Urinary bladder (tissue), 4 donors: ENCODE results near the gene MARCHF11. TPM values are rescaled to one million over a fixed set of nuclear protein-coding genes. Genes with fewer than 3 reads are reported as not detected.

Experiments used
- DNase-seq: peaks from one replicate; pipeline ENCODE4 v3.0.0-alpha.2; 2015; ENCODE audit errors: extremely low spot score
- H3K27ac ChIP-seq: one replicate; pipeline ENCODE4 v1.5.1; 2013; ENCODE audit warnings: low read depth, mild to moderate bottlenecking, moderate library complexity
- H3K36me3 ChIP-seq: one replicate; pipeline ENCODE4 v1.6.1; 2013; ENCODE audit warnings: mild to moderate bottlenecking, moderate library complexity; ENCODE audit not compliant: insufficient read depth
- H3K4me1 ChIP-seq: one replicate; pipeline ENCODE4 v1.6.1; 2013; ENCODE audit warnings: mild to moderate bottlenecking, moderate library complexity; ENCODE audit not compliant: insufficient read depth
- H3K4me3 ChIP-seq: one replicate; pipeline ENCODE4 v1.5.1; 2013; ENCODE audit warnings: low read depth, low read length
- WGBS: extraction: QIAGEN DNeasy Blood & Tissue Kit; methylation state at CpG from one replicate; pipeline ENCODE4 v1.1.7; 2013; 5-methylcytosine and 5-hydroxymethylcytosine counted together
- polyA plus RNA-seq: library from polyadenylated mRNA; stranded (reverse); fragments of 200-250 nt; gene quantifications from one replicate; pipeline ENCODE4 v1.2.3, GENCODE V29; 2013
- total RNA-seq: library from RNA; depleted of rRNA; stranded (reverse); fragments of >200 nt; gene quantifications from one replicate; pipeline ENCODE4 v1.2.3, GENCODE V29; 2014
- donor health status: healthy with polysubstance abuse.
- donor health status: healthy.

The MARCHF11 gene
- total and polyA plus RNA-seq, 2 donors: 0.06 to 0.26 TPM

- 69% methylated on average over 9 of the region's 9 CpGs for WGBS
Observed at GRCh38 chr5:16064135-16064893, 115.3 kb downstream of the MARCHF11 start.

GRCh38 chr5:16061163-16061562 lies 118.4 kb downstream of the MARCHF11 start:
- H3K4me1 ChIP-seq: no peaks in the 10 kb centered on the region
- H3K27ac ChIP-seq: no peak overlapping the region
- DNase-seq: no peak
- H3K36me3 ChIP-seq: no peaks in the 10 kb centered on the region
- WGBS: 75% methylated on average over 3 of the region's 3 CpGs
- H3K4me3 ChIP-seq: no peak overlapping the region

More at GRCh38 chr5:16064135-16064893, 115.3 kb downstream of the MARCHF11 start:
- Histone ChIP-seq H3K4me3 (no peak overlapping the region), H3K27ac (no peak overlapping the region), H3K36me3 (no peaks in the 10 kb centered on the region), H3K4me1 (no peaks in the 10 kb centered on the region)
- DNase-seq: no peak

- Histone ChIP-seq H3K27ac (no peak overlapping the region), H3K4me1 (no peaks in the 10 kb centered on the region), H3K36me3 (no peaks in the 10 kb centered on the region), H3K4me3 (no peak overlapping the region)
- DNase-seq: no peak
- 21% methylated on average over 1 of the region's 1 CpG for WGBS
Observed at GRCh38 chr5:16057277-16057676, 122.3 kb downstream of the MARCHF11 start.

GRCh38 chr5:16051246-16051755 lies 128.3 kb downstream of the MARCHF11 start:
- H3K36me3 ChIP-seq: no peaks in the 10 kb centered on the region
- H3K4me3 ChIP-seq: no peak overlapping the region
- WGBS: 74% methylated on average over 3 of the region's 3 CpGs
- H3K27ac ChIP-seq: no peak overlapping the region
- no peaks in the 10 kb centered on the region for H3K4me1 ChIP-seq
- no peak for DNase-seq

GRCh38 chr5:16050414-16050813 lies 129.2 kb downstream of the MARCHF11 start:
- DNase-seq: no peak
- WGBS: 77% methylated on average over 1 of the region's 1 CpG

GRCh38 chr5:16049761-16050160 lies 129.8 kb downstream of the MARCHF11 start:
- no peak for DNase-seq
- Histone ChIP-seq H3K36me3 (no peaks in the 10 kb centered on the region), H3K27ac (no peak overlapping the region), H3K4me3 (no peak overlapping the region), H3K4me1 (no peaks in the 10 kb centered on the region)
- 90% methylated on average over 1 of the region's 1 CpG for WGBS

More at GRCh38 chr5:16050414-16050813, 129.2 kb downstream of the MARCHF11 start:
- H3K4me1 ChIP-seq: no peaks in the 10 kb centered on the region
- no peak overlapping the region for H3K27ac ChIP-seq
- no peaks in the 10 kb centered on the region for H3K36me3 ChIP-seq
- no peak overlapping the region for H3K4me3 ChIP-seq

GRCh38 chr5:16048132-16048531 lies 131.5 kb downstream of the MARCHF11 start:
- DNase-seq: no peak
- no peak overlapping the region for H3K27ac ChIP-seq
- no peaks in the 10 kb centered on the region for H3K4me1 ChIP-seq
- no peaks in the 10 kb centered on the region for H3K36me3 ChIP-seq
- H3K4me3 ChIP-seq: no peak overlapping the region

GRCh38 chr5:16043349-16043965 lies 136.1 kb downstream of the MARCHF11 start:
- Histone ChIP-seq H3K36me3 (no peaks in the 10 kb centered on the region), H3K4me1 (no peaks in the 10 kb centered on the region), H3K27ac (no peak overlapping the region), H3K4me3 (no peak overlapping the region)
- 65% methylated on average over 5 of the region's 5 CpGs for WGBS
- DNase-seq: no peak

GRCh38 chr5:16037121-16037845 lies 142.3 kb downstream of the MARCHF11 start:
- Histone ChIP-seq H3K4me1 (no peaks in the 10 kb centered on the region), H3K36me3 (no peaks in the 10 kb centered on the region), H3K27ac (no peak overlapping the region), H3K4me3 (no peak overlapping the region)
- 71% methylated on average over 8 of the region's 8 CpGs for WGBS
- DNase-seq: no peak

GRCh38 chr5:16034319-16035001 lies 145.1 kb downstream of the MARCHF11 start:
- WGBS: 49% methylated on average over 8 of the region's 8 CpGs
- DNase-seq: no peak

GRCh38 chr5:16033187-16033925 lies 146.2 kb downstream of the MARCHF11 start:
- Histone ChIP-seq H3K4me1 (no peaks in the 10 kb centered on the region), H3K36me3 (no peaks in the 10 kb centered on the region), H3K27ac (no peak overlapping the region), H3K4me3 (no peak overlapping the region)
- WGBS: 85% methylated on average over 4 of the region's 4 CpGs
- DNase-seq: no peak

More at GRCh38 chr5:16034319-16035001, 145.1 kb downstream of the MARCHF11 start:
- Histone ChIP-seq H3K27ac (no peak overlapping the region), H3K36me3 (no peaks in the 10 kb centered on the region), H3K4me3 (no peak overlapping the region), H3K4me1 (no peaks in the 10 kb centered on the region)

GRCh38 chr5:16028708-16029107 lies 150.9 kb downstream of the MARCHF11 start:
- 60% methylated on average over 3 of the region's 3 CpGs for WGBS
- Histone ChIP-seq H3K4me3 (no peak overlapping the region), H3K36me3 (no peaks in the 10 kb centered on the region), H3K4me1 (no peaks in the 10 kb centered on the region), H3K27ac (no peak overlapping the region)
- DNase-seq: no peak

GRCh38 chr5:16025681-16026080 lies 153.9 kb downstream of the MARCHF11 start:
- Histone ChIP-seq H3K36me3 (no peaks in the 10 kb centered on the region), H3K27ac (no peak overlapping the region)
- DNase-seq: no peak

More at GRCh38 chr5:16025681-16026080, 153.9 kb downstream of the MARCHF11 start:
- H3K4me3 ChIP-seq: no peak overlapping the region
- no peaks in the 10 kb centered on the region for H3K4me1 ChIP-seq
